GM20431 (cell line): ENCODE data around the gene HSPE1.

Experiments
- in situ Hi-C: fragments of 300-500 bp; cut with MseI, MboI; formaldehyde crosslinking; loops from one replicate; pipeline ENCODE4 v1.15.0; 2020; ENCODE audit warnings: low sequenced_read_pairs; ENCODE audit not compliant: unreplicated experiment

Gene HSPE1

GRCh38 chr2:197497326-197497725 lies 2.9 kb upstream of the HSPE1 start:
- in situ Hi-C loops, result no loop called here

GRCh38 chr2:197498235-197498936 lies 1.8 kb upstream of the HSPE1 start:
- in situ Hi-C loops, result no loop called here

- in situ Hi-C loops, result no loop called here
These were observed 1.1 kb upstream of the HSPE1 start for GRCh38 chr2:197498937-197499593.

- in situ Hi-C loops, result no loop called here
These were observed 438 bp downstream of the HSPE1 start for GRCh38 chr2:197500503-197501131.

- in situ Hi-C loops, result no loop called here
These were observed 2.0 kb downstream of the HSPE1 start for GRCh38 chr2:197502201-197502600.

- in situ Hi-C loops, result no loop called here
These were observed 2.5 kb downstream of the HSPE1 start for GRCh38 chr2:197502685-197503084.

- in situ Hi-C loops, result no loop called here
These were observed 3.8 kb downstream of the HSPE1 start for GRCh38 chr2:197504000-197504399.

GRCh38 chr2:197504512-197504911 lies 4.3 kb downstream of the HSPE1 start:
- in situ Hi-C loops, result no loop called here

GRCh38 chr2:197506658-197507057 lies 6.5 kb downstream of the HSPE1 start:
- in situ Hi-C loops, result no loop called here

GRCh38 chr2:197513915-197514314 lies 13.7 kb downstream of the HSPE1 start:
- in situ Hi-C loops, result no loop called here

- in situ Hi-C loops, result no loop called here
These were observed 14.6 kb downstream of the HSPE1 start for GRCh38 chr2:197514754-197515153.

GRCh38 chr2:197515315-197515738 lies 15.1 kb downstream of the HSPE1 start:
- in situ Hi-C loops, result no loop called here

- in situ Hi-C loops, result no loop called here
These were observed 15.7 kb downstream of the HSPE1 start, which contains the start of gene MOB4 for GRCh38 chr2:197515739-197516392. MOB4 (plus strand) TSS chr2:197516066; CDS start chr2:197516087, 21 bp downstream.

- in situ Hi-C loops, result no loop called here
These were observed 16.2 kb downstream of the HSPE1 start for GRCh38 chr2:197516393-197516761.

- in situ Hi-C loops, result no loop called here
These were observed 17.0 kb downstream of the HSPE1 start for GRCh38 chr2:197517150-197517549.

- in situ Hi-C loops, result no loop called here
These were observed 38.2 kb downstream of the HSPE1 start for GRCh38 chr2:197538412-197538811.

- in situ Hi-C loops, result no loop called here
These were observed 39.6 kb downstream of the HSPE1 start for GRCh38 chr2:197539734-197540133.

- in situ Hi-C loops, result no loop called here
These were observed 43.0 kb downstream of the HSPE1 start for GRCh38 chr2:197543206-197543605.

- in situ Hi-C loops, result no loop called here
These were observed 47.2 kb downstream of the HSPE1 start for GRCh38 chr2:197547163-197547900.

GRCh38 chr2:197548582-197548981 lies 48.4 kb downstream of the HSPE1 start:
- in situ Hi-C loops, result no loop called here
